Suprapubic skin (tissue), 4 donors: ENCODE results near the gene MARCKSL1.

Experiments used
- CTCF ChIP-seq, 2 donors: fragments of 200-600 bp in 1 of 2; fragments of 450-650 bp in 1 of 2; sonication (generic) in 1 of 2; IDR thresholded peaks; one replicate each; pipeline ENCODE4 v1.5.1; 2016 to 2019; ENCODE audit warnings: antibody characterized with exemption in 2 of 2, mild to moderate bottlenecking in 1 of 2, moderate library complexity in 1 of 2
- EP300 ChIP-seq: sonication (generic); formaldehyde crosslinking; IDR thresholded peaks from one replicate; pipeline ENCODE4 v1.6.1; 2017; ENCODE audit warnings: antibody characterized with exemption
- POLR2AphosphoS5 ChIP-seq, 3 donors: sonication (generic); formaldehyde crosslinking; IDR thresholded peaks; one replicate each; pipeline ENCODE4 v1.6.1; 2017; ENCODE audit warnings: antibody characterized with exemption in 3 of 3

GRCh38 chr1:32363713-32364112 is 27.7 kb upstream of the MARCKSL1 start:
- TF ChIP-seq CTCF (IDR thresholded peaks at IDR 0.05), result no peak
- TF ChIP-seq EP300, result no peak
- no peak for TF ChIP-seq POLR2AphosphoS5 (IDR thresholded peaks at IDR 0.05)
